AG09309 (cell line): ENCODE results near the gene CCL19.
"Not testable (repeated sequence)": the region's sequence is repeated elsewhere in the genome, so short reads cannot be mapped to it uniquely, and the experiment has no call there.

Experiments used
- DNase-seq: peaks from one replicate; pipeline ENCODE4 v3.0.0-alpha.2; 2010; ENCODE audit warnings: low read depth
- H3K4me3 ChIP-seq: 2 replicates; pipeline ENCODE4 v1.5.1; 2011; ENCODE audit warnings: mild to moderate bottlenecking, low read depth, low read length, moderate library complexity; ENCODE audit not compliant: control insufficient read depth
- CTCF ChIP-seq: IDR thresholded peaks from 2 replicates; pipeline ENCODE4 v1.5.1; 2011; ENCODE audit warnings: mild to moderate bottlenecking, low read depth, low read length, inconsistent platforms; ENCODE audit not compliant: insufficient read depth, control insufficient read depth; ENCODE audit errors: missing control alignments

CCL19 gene

GRCh38 chr9:34690983-34691935, at the start of gene CCL19:
TSS of gene CCL19 (minus strand) at chr9:34691276. CDS start at chr9:34691139, 137 bp downstream.
- no peak for TF ChIP-seq CTCF
- H3K4me3 ChIP-seq = no peak within 1 kb of the TSS
- no peak for DNase-seq

GRCh38 chr9:34740176-34740575, 49.1 kb upstream of the CCL19 start:
- DNase-seq, H3K4me3 ChIP-seq: not testable (repeated sequence)

GRCh38 chr9:34737677-34738260, 46.7 kb upstream of the CCL19 start:
- DNase-seq = no peak
- no peak for TF ChIP-seq CTCF
- no peak overlapping the region for H3K4me3 ChIP-seq

GRCh38 chr9:34734720-34735119, 43.6 kb upstream of the CCL19 start:
- no peak for TF ChIP-seq CTCF
- no peak overlapping the region for H3K4me3 ChIP-seq
- DNase-seq = no peak

- no peak overlapping the region for H3K4me3 ChIP-seq
- TF ChIP-seq CTCF = no peak
- no peak for DNase-seq
Observed at GRCh38 chr9:34732886-34733285, 41.8 kb upstream of the CCL19 start.

- TF ChIP-seq CTCF = no peak
- no peak overlapping the region for H3K4me3 ChIP-seq
- no peak for DNase-seq
Observed at GRCh38 chr9:34732478-34732877, 41.4 kb upstream of the CCL19 start.

GRCh38 chr9:34723141-34723540, 32.1 kb upstream of the CCL19 start:
- no peak for TF ChIP-seq CTCF
- H3K4me3 ChIP-seq = no peak overlapping the region
- no peak for DNase-seq

- H3K4me3 ChIP-seq, DNase-seq: not testable (repeated sequence)
Observed at GRCh38 chr9:34719769-34720025, 28.6 kb upstream of the CCL19 start.
